Sigmoid colon (tissue), 7 donors: Measurements from ENCODE around the gene CCDC154. TPM values are rescaled to one million over a fixed set of nuclear protein-coding genes. Genes with fewer than 3 reads are reported as not detected.
A peak's percentile ranks its signal among the peaks of the same experiment; 100 is the strongest.

Source experiments
- DNase-seq: peaks from one replicate; pipeline ENCODE4 v3.0.0-alpha.2; 2019
- H3K27ac ChIP-seq, 4 donors: fragments of 200-600 bp; sonication (generic); one replicate each; pipeline ENCODE4 v1.5.1; 2016 to 2019; ENCODE audit warnings: mild to moderate bottlenecking in 1 of 4
- H3K27me3 ChIP-seq, 3 donors: fragments of 200-600 bp; sonication (generic); one replicate each; pipeline ENCODE4 v1.5.1; 2019; ENCODE audit warnings: mild to moderate bottlenecking in 1 of 3
- H3K36me3 ChIP-seq, 4 donors: fragments of 200-600 bp; sonication (generic); one replicate each; pipeline ENCODE4 v1.5.1; 2016 to 2019
- H3K4me1 ChIP-seq, 4 donors: fragments of 200-600 bp; sonication (generic); one replicate each; pipeline ENCODE4 v1.5.1; 2017 to 2019
- H3K4me3 ChIP-seq, 4 donors: fragments of 200-600 bp; sonication (generic); one replicate each; pipeline ENCODE4 v1.5.1; 2017 to 2019; ENCODE audit warnings: mild to moderate bottlenecking in 2 of 4, moderate library complexity in 1 of 4
- H3K9me3 ChIP-seq, 4 donors: fragments of 200-600 bp in 3 of 4; sonication (generic) in 3 of 4; one replicate each; pipeline versions ENCODE4 v1.5.1 to v1.6.1; 2013 to 2019
- CTCF ChIP-seq, 4 experiments: fragments of 450-650 bp in 3 of 4; fragments of 200-600 bp in 1 of 4; IDR thresholded peaks; one replicate each; pipeline ENCODE4 v1.5.1; 2016 to 2019; ENCODE audit warnings: antibody characterized with exemption in 4 of 4, mild to moderate bottlenecking in 3 of 4, moderate library complexity in 2 of 4
- EP300 ChIP-seq, 4 donors: sonication (generic); formaldehyde crosslinking; IDR thresholded peaks; one replicate each; pipeline ENCODE4 v1.6.1; 2017; ENCODE audit warnings: antibody characterized with exemption in 4 of 4
- POLR2A ChIP-seq, 2 donors: fragments of 450-650 bp; IDR thresholded peaks; one replicate each; pipeline ENCODE4 v1.6.1; 2016; ENCODE audit warnings: antibody characterized with exemption in 2 of 2, mild to moderate bottlenecking in 2 of 2, moderate library complexity in 2 of 2
- POLR2AphosphoS5 ChIP-seq, 4 donors: sonication (generic); formaldehyde crosslinking; IDR thresholded peaks; one replicate each; pipeline ENCODE4 v1.6.1; 2017; ENCODE audit warnings: antibody characterized with exemption in 4 of 4
- WGBS, 2 donors: extraction: QIAGEN DNeasy Blood & Tissue Kit; methylation state at CpG; one replicate each; pipeline ENCODE4 v1.1.7; 2013; 5-methylcytosine and 5-hydroxymethylcytosine counted together
- intact Hi-C: fragments of 100-400 bp; cut with DNase I; formaldehyde crosslinking; loops from one replicate; pipeline ENCODE4 v1.15.1; 2023
- polyA plus RNA-seq, 3 donors: library from polyadenylated mRNA; stranded (reverse); fragments of 200-250 nt; gene quantifications; one replicate each; pipeline ENCODE4 v1.2.3, GENCODE V29; 2013
- total RNA-seq, 4 donors: library from RNA; depleted of rRNA; stranded (reverse); fragments of >200 nt; gene quantifications; one replicate each; pipeline ENCODE4 v1.1.0, GENCODE V29; 2016
- donor health status: healthy with polysubstance abuse.
- donor health status: Bipolar disorder and iron deficiency.
- donor health status: healthy.

CCDC154 gene
- total and polyA plus RNA-seq, 7 donors = 0.55 to 1.4 TPM; not detected in 5

GRCh38 chr16:1430214-1430758, 14.1 kb downstream of the CCDC154 start:
- Histone ChIP-seq H3K4me1 (peaks cover 0 to 7% (median 0%) of the 10 kb centered on the region in 4 donors), H3K9me3 (no peaks in the 10 kb centered on the region), H3K27ac (no peak overlapping the region), H3K27me3 (no peaks in the 10 kb centered on the region), H3K4me3 (no peak overlapping the region), H3K36me3 (no peaks in the 10 kb centered on the region)
- 55 to 60% methylated on average over 14 of the region's 14 CpGs for WGBS, 2 donors
- intact Hi-C loops = no loop called here
- TF ChIP-seq POLR2AphosphoS5 (IDR thresholded peaks at IDR 0.05) (no peak), POLR2A (IDR thresholded peaks at IDR 0.05) (no peak), EP300 (IDR thresholded peaks at IDR 0.05) (no peak), CTCF (IDR thresholded peaks at IDR 0.05) (no peak)
- no peak for DNase-seq

GRCh38 chr16:1429631-1430030, 14.7 kb downstream of the CCDC154 start:
- H3K27ac ChIP-seq = no peak overlapping the region
- peaks cover 0 to 7% (median 0%) of the 10 kb centered on the region in 4 donors for H3K4me1 ChIP-seq
- H3K4me3 ChIP-seq = no peak overlapping the region
- 83 to 92% methylated on average over 13 of the region's 13 CpGs for WGBS, 2 donors
- no peak for TF ChIP-seq CTCF (IDR thresholded peaks at IDR 0.05)
- H3K9me3 ChIP-seq = no peaks in the 10 kb centered on the region
- DNase-seq = no peak
- H3K36me3 ChIP-seq = no peaks in the 10 kb centered on the region
- intact Hi-C loops = no loop called here
- H3K27me3 ChIP-seq = no peaks in the 10 kb centered on the region

- no peak for TF ChIP-seq CTCF (IDR thresholded peaks at IDR 0.05)
- TF ChIP-seq POLR2AphosphoS5 (IDR thresholded peaks at IDR 0.05) = no peak
- no peak for TF ChIP-seq POLR2A (IDR thresholded peaks at IDR 0.05)
- no peak for TF ChIP-seq EP300 (IDR thresholded peaks at IDR 0.05)
Observed at GRCh38 chr16:1429012-1429411, 15.3 kb downstream of the CCDC154 start.

GRCh38 chr16:1428511-1428910, 15.8 kb downstream of the CCDC154 start:
- no peak for TF ChIP-seq EP300 (IDR thresholded peaks at IDR 0.05)
- H3K9me3 ChIP-seq = no peaks in the 10 kb centered on the region
- peaks cover 0 to 7% (median 0%) of the 10 kb centered on the region in 4 donors for H3K4me1 ChIP-seq
- H3K27ac ChIP-seq = no peak overlapping the region
- intact Hi-C loops = no loop called here
- no peaks in the 10 kb centered on the region for H3K27me3 ChIP-seq
- 25 to 34% methylated on average over 21 of the region's 21 CpGs for WGBS, 2 donors
- DNase-seq = no peak
- no peaks in the 10 kb centered on the region for H3K36me3 ChIP-seq
- H3K4me3 ChIP-seq = peak overlapping the region in 1 of 4 donors; percentile 11

More at GRCh38 chr16:1429012-1429411, 15.3 kb downstream of the CCDC154 start:
- no peak overlapping the region for H3K27ac ChIP-seq
- H3K4me3 ChIP-seq = no peak overlapping the region
- WGBS, 2 donors = 54 to 85% methylated on average over 11 of the region's 11 CpGs
- intact Hi-C loops = no loop called here
- peaks cover 0 to 7% (median 0%) of the 10 kb centered on the region in 4 donors for H3K4me1 ChIP-seq
- no peaks in the 10 kb centered on the region for H3K36me3 ChIP-seq
- DNase-seq = no peak
- H3K27me3 ChIP-seq = no peaks in the 10 kb centered on the region
- H3K9me3 ChIP-seq = no peaks in the 10 kb centered on the region

GRCh38 chr16:1427473-1428461, 16.6 kb downstream of the CCDC154 start:
- DNase-seq = no peak
- H3K27me3 ChIP-seq = no peaks in the 10 kb centered on the region
- TF ChIP-seq POLR2A (IDR thresholded peaks at IDR 0.05) (no peak), POLR2AphosphoS5 (IDR thresholded peaks at IDR 0.05) (no peak), EP300 (IDR thresholded peaks at IDR 0.05) (no peak), CTCF (IDR thresholded peaks at IDR 0.05) (no peak)
- 85 to 86% methylated on average over 53 of the region's 53 CpGs for WGBS, 2 donors
- intact Hi-C loops = no loop called here
- no peaks in the 10 kb centered on the region for H3K9me3 ChIP-seq
- H3K4me3 ChIP-seq = peak overlapping the region in 1 of 4 donors; percentile 11
- H3K27ac ChIP-seq = no peak overlapping the region
- peaks cover 0 to 7% (median 0%) of the 10 kb centered on the region in 4 donors for H3K4me1 ChIP-seq
- no peaks in the 10 kb centered on the region for H3K36me3 ChIP-seq
